ENCODE data around the gene MIS12.

DNA sequence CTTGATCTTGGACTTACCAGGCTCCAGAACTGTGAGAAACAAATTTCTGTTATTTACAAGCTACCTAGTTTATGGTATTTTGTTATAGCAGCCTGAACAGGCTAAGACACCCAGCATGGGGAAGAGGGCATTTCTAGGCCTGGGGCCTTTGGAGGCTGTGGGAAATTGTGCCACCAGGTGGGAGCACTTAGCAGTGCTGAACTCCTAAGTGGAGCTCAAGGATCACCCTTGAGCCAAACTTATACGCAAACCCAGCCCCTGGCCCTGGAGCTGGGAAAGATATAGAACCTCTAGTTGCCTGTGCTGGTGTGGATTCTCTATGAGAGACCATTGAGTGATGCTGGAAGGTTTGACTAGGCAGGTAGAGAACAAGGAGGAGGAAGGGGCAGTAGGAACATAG lies 36.1 kb downstream of the MIS12 start:
- TF ChIP-seq, protein P1, sequence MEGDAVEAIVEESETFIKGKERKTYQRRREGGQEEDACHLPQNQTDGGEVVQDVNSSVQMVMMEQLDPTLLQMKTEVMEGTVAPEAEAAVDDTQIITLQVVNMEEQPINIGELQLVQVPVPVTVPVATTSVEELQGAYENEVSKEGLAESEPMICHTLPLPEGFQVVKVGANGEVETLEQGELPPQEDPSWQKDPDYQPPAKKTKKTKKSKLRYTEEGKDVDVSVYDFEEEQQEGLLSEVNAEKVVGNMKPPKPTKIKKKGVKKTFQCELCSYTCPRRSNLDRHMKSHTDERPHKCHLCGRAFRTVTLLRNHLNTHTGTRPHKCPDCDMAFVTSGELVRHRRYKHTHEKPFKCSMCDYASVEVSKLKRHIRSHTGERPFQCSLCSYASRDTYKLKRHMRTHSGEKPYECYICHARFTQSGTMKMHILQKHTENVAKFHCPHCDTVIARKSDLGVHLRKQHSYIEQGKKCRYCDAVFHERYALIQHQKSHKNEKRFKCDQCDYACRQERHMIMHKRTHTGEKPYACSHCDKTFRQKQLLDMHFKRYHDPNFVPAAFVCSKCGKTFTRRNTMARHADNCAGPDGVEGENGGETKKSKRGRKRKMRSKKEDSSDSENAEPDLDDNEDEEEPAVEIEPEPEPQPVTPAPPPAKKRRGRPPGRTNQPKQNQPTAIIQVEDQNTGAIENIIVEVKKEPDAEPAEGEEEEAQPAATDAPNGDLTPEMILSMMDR (IDR thresholded peaks at IDR 0.05): no peak
- no peak for TF ChIP-seq POLR2A (IDR thresholded peaks at IDR 0.05)

All from gastroesophageal sphincter (tissue), 3 donors.